Subcutaneous abdominal adipose tissue (tissue), 5 donors: Measurements from ENCODE around the gene RELN.

ENCODE experiments used
- H3K27ac ChIP-seq: one replicate; pipeline ENCODE4 v1.7.0; 2013; ENCODE audit warnings: low read depth, mild to moderate bottlenecking, inconsistent platforms, low read length, moderate library complexity
- H3K27me3 ChIP-seq, 5 donors: one replicate each; pipeline ENCODE4 v1.7.0; 2013; ENCODE audit warnings: low read length in 5 of 5, inconsistent platforms in 1 of 5; ENCODE audit not compliant: control insufficient read depth in 5 of 5, insufficient read depth in 4 of 5
- H3K36me3 ChIP-seq, 5 donors: one replicate each; pipeline ENCODE4 v1.7.0; 2013; ENCODE audit warnings: low read length in 5 of 5; ENCODE audit not compliant: control insufficient read depth in 5 of 5, insufficient read depth in 5 of 5
- H3K4me1 ChIP-seq, 5 donors: one replicate each; pipeline ENCODE4 v1.7.0; 2013; ENCODE audit warnings: low read length in 5 of 5, mild to moderate bottlenecking in 3 of 5, moderate library complexity in 1 of 5; ENCODE audit not compliant: control insufficient read depth in 5 of 5, insufficient read depth in 5 of 5
- H3K4me3 ChIP-seq, 5 donors: one replicate each; pipeline ENCODE4 v1.7.0; 2013; ENCODE audit warnings: low read length in 5 of 5, low read depth in 1 of 5
- H3K9ac ChIP-seq, 5 donors: one replicate each; pipeline ENCODE4 v1.7.0; 2013; ENCODE audit warnings: low read length in 5 of 5, mild to moderate bottlenecking in 4 of 5, moderate library complexity in 3 of 5
- H3K9me3 ChIP-seq, 5 donors: one replicate each; pipeline ENCODE4 v1.7.0; 2013; ENCODE audit warnings: low read length in 5 of 5; ENCODE audit not compliant: control insufficient read depth in 5 of 5
- donor health status: healthy.
- donor health status: healthy.
- donor health status: healthy.
- donor health status: healthy.
- donor health status: healthy.

Gene RELN

DNA sequence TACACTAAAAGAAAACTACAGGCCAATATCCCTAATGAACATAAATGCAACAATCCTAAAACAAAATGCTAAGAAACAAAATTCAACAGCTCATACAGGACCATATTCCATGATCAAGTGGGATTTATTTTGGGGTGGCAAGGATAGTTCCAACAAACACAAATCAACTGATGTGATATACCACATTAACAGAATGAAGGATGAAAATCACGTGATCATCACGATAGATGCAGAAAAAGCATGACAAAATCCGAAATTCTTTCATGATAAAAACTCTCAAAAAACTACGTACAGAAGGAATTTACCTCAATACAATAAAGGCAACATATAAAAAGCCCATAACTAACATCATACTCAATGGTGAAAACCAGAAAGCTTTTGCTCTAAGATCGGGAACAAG is 124.0 kb downstream of the RELN start:
- H3K4me1 ChIP-seq = no peaks in the 10 kb centered on the region
- H3K9me3 ChIP-seq = no peaks in the 10 kb centered on the region
- H3K36me3 ChIP-seq = no peaks in the 10 kb centered on the region
- H3K27ac ChIP-seq = no peak overlapping the region
- no peaks in the 10 kb centered on the region for H3K27me3 ChIP-seq
- no peak overlapping the region for H3K9ac ChIP-seq
- H3K4me3 ChIP-seq = no peak overlapping the region

DNA sequence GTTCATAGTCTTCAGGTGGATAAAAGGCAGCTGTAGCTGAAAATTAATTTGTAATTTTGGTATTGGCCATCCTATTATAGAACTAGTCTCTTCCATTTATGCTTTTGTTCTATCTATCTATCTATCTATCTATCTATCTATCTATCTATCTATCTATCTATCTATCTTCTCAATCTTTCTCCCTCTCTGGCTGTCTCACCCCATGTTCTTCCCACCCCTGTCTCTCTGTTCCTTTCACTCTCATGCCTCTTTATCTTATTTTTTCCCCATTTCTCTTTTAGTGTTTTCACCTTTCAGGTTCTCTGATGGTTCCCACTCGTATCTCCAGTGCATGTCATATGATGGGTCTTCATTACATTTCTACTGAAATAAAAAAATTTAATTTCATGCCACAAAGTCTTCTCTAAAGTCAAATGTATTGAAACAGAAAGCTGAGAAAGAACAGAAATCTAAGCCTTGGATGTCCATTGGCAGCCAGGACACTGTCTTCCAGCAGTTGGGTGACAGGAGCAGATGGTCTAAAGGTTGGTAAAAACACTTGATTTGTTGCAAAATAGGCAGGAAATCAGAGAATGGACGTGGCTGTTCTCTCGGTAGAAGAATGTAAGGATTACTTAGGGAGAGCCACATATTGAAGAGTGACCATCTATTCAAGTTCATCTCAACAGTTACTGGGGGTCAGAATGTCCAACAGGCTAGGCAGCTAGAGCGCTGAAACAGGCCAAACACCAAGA is 127.0 kb downstream of the RELN start:
- Histone ChIP-seq H3K4me3 (no peak overlapping the region), H3K27ac (no peak overlapping the region), H3K27me3 (no peaks in the 10 kb centered on the region), H3K4me1 (no peaks in the 10 kb centered on the region), H3K9me3 (no peaks in the 10 kb centered on the region), H3K36me3 (no peaks in the 10 kb centered on the region), H3K9ac (no peak overlapping the region)

DNA sequence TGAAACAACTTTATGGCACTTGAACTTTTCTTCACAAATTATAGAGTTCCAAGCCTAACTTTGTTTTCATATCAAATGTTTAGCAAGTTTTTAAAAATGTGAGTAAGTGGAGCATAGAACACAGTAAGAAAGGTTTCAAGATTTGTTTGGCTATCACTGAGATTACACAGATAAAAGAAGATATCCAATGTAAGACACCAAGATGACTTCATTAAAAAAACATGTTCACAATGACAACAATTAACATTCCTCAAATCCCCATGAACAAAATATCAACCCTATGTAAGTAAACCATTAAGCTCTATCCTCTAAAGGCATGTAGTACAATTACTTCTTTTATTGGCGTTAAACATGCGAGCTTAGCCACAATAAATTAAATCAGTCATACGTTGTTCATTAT is 129.7 kb downstream of the RELN start:
- Histone ChIP-seq H3K36me3 (no peaks in the 10 kb centered on the region), H3K9me3 (peaks cover 0 to 2% (median 0%) of the 10 kb centered on the region in 5 donors), H3K27ac (no peak overlapping the region), H3K9ac (no peak overlapping the region), H3K4me3 (no peak overlapping the region), H3K27me3 (no peaks in the 10 kb centered on the region), H3K4me1 (no peaks in the 10 kb centered on the region)

DNA sequence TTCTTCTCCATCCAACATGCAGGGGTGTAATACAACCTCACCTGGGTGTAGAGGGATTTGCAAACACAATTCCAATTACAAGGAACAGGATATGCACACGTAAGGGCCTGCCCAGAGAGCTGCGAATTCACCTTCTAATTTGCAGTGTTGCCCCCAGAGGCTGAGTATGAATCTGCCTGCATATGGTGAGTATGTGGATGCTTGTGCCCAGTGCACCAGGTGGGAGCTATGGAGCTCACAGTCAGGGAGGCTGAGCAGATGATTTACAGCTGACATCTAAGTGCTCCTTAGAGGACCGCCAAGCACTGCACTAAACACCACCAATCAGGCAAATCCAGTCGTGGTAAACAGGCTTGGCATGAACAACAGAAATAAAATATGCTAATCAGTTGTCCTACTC is 132.0 kb downstream of the RELN start:
- H3K9me3 ChIP-seq = peaks cover 0 to 2% (median 0%) of the 10 kb centered on the region in 5 donors
- no peak overlapping the region for H3K4me3 ChIP-seq
- H3K9ac ChIP-seq = no peak overlapping the region
- no peaks in the 10 kb centered on the region for H3K36me3 ChIP-seq
- H3K4me1 ChIP-seq = no peaks in the 10 kb centered on the region
- no peak overlapping the region for H3K27ac ChIP-seq
- no peaks in the 10 kb centered on the region for H3K27me3 ChIP-seq

DNA sequence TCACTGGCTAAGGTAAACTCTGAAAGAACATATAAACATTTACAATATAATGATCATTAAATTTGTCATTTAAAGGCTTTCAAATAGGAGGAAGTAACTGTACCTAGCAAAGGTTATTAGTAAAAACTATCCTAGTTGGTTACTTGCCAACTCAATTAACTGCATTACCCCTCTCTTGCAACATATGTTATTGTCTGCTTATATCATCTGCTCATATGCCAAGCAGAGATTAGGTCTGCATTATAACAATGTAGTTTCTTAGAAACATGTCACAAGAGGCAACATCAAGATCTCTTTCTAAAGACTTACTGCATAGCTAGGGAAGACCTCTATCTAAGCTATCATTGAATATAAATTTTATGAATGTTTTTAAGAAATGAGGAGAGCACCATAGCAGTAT is 132.5 kb downstream of the RELN start:
- Histone ChIP-seq H3K9me3 (peaks cover 0 to 2% (median 0%) of the 10 kb centered on the region in 5 donors), H3K4me3 (no peak overlapping the region), H3K36me3 (no peaks in the 10 kb centered on the region), H3K4me1 (no peaks in the 10 kb centered on the region), H3K27me3 (no peaks in the 10 kb centered on the region), H3K9ac (no peak overlapping the region), H3K27ac (no peak overlapping the region)

DNA sequence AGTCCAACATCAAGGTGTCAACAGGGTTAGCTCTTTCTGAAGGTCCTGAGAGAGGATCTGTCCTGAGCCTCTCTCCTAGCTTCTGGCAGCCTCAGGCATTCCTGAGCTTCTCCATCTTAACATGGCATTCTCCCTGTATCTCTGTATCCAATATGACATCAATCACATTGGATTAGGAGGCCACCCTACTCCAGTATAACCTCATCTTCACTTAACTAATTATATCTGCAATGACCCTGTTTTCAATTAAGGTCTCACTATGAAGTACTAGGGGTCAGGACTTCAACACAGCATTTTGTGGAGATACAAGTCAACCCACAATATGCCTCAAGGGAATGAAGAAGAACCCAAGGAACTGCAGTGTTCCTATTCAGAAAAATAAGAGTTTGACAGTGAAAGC is 133.8 kb downstream of the RELN start:
- no peak overlapping the region for H3K9ac ChIP-seq
- H3K9me3 ChIP-seq = peaks cover 0 to 2% (median 0%) of the 10 kb centered on the region in 5 donors
- H3K27me3 ChIP-seq = no peaks in the 10 kb centered on the region
- H3K4me3 ChIP-seq = no peak overlapping the region
- no peak overlapping the region for H3K27ac ChIP-seq
- no peaks in the 10 kb centered on the region for H3K36me3 ChIP-seq
- no peaks in the 10 kb centered on the region for H3K4me1 ChIP-seq

DNA sequence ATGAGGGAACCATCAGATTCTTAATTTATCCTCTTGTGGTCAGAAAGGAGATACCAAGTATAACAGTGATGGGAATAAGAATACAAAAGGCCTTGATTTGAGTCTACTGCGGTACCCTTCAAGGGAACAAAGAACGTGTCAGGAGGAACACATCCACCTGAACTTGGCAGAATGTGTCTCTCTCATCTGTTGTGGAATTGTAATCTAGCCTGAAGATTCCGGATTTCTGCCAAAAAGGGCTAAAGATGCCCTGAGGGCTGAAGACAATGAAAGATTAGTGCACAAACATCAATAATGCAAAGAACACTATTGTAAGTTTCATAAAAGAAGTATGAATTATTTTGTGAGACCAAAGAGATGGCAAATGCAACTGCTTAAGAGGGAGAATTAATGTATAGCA is 134.8 kb downstream of the RELN start:
- Histone ChIP-seq H3K27ac (no peak overlapping the region), H3K4me1 (no peaks in the 10 kb centered on the region), H3K27me3 (no peaks in the 10 kb centered on the region), H3K36me3 (no peaks in the 10 kb centered on the region), H3K9ac (no peak overlapping the region), H3K4me3 (no peak overlapping the region), H3K9me3 (peaks cover 0 to 3% (median 0%) of the 10 kb centered on the region in 5 donors)

DNA sequence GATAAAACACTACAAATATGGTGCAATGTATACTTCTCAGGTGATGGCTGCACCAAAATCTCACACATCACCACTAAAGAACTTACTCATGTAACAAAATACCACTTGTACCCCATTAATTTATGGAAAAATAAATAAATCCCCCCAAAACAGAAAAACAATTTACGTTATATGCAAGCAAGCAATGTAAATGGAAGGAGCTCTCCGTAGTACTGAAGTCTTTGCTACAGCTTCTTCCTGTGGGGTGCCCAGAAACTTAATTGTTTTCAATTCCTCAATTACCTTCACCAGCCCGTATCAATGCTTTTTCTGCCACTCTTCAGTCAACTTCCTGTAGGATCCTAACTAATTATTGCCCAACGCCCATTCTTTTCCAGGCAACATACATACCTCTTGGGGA is 138.1 kb downstream of the RELN start:
- Histone ChIP-seq H3K9ac (no peak overlapping the region), H3K4me1 (no peaks in the 10 kb centered on the region), H3K27ac (no peak overlapping the region), H3K36me3 (no peaks in the 10 kb centered on the region), H3K27me3 (no peaks in the 10 kb centered on the region), H3K9me3 (peaks cover 0 to 3% (median 0%) of the 10 kb centered on the region in 5 donors), H3K4me3 (no peak overlapping the region)

DNA sequence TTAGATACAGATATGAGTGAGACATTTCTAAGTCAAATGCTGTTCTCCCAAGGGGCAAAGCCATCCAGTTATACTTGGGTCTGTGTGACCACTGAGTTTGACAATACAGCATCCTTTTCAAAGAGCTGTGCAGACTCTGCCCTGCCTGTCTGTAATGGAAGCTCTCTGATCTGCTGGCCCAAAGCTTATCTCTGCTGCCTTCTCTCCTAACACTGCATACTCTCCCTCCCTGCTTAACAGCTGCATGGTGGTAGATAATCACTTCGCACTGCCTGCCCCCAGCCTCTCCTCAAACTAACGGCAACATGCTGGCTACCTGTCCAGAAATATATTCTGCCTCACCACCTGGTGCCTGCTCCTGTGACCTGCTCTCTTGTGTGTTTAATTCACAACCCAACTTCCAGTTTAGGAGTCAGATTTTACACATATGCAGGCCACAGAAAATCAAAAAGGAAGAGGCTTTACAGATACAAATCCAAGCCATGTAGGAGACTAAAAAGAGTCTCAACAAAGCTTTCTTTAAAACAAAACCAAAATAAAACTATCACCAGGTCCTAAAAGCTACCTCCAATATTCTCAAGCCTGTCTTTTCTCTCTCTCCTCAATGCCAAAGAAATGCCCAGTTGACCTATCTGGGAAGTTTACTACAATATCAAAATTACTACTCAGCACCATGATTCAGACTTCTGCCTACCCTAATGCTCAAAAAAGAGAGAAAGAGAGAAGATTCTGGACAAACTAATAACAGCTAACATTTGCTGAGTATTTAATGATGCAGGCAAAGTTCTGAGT is 145.6 kb downstream of the RELN start:
- Histone ChIP-seq H3K27ac (no peak overlapping the region), H3K36me3 (no peaks in the 10 kb centered on the region), H3K4me1 (no peaks in the 10 kb centered on the region), H3K9me3 (no peaks in the 10 kb centered on the region), H3K9ac (no peak overlapping the region), H3K4me3 (no peak overlapping the region), H3K27me3 (no peaks in the 10 kb centered on the region)

DNA sequence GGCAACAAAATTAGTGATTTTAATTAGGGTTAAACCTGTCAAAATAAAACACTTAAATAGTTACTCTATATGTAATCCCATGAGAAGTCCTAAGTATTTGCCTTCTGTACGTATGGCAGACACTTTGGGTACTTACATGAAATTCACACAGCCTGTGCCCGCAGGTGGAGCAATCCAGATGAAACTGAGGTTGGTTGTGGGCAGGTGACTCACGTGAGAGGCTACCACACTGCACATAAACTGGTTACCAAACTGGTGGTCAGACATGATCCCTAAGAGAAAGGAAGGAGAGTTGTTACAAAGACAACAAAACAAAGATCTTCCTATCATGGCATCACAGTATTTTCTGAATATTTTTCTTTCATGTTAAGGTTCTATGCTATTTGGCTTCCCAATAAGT is 156.1 kb downstream of the RELN start:
- Histone ChIP-seq H3K36me3 (no peaks in the 10 kb centered on the region), H3K27me3 (no peaks in the 10 kb centered on the region), H3K4me1 (no peaks in the 10 kb centered on the region), H3K9me3 (peaks cover 0 to 4% (median 0%) of the 10 kb centered on the region in 5 donors), H3K4me3 (no peak overlapping the region), H3K9ac (no peak overlapping the region), H3K27ac (no peak overlapping the region)
